Measurements from ENCODE around the gene TARBP1. TPM values are rescaled to one million over a fixed set of nuclear protein-coding genes. Genes with fewer than 3 reads are reported as not detected.

TARBP1 gene
- total and polyA plus RNA-seq, 2 of the 8 experiments (the other 6 are each of a cell fraction or from before 2014, with no cell fraction given) = 21.9 to 32.3 TPM

GRCh38 chr1:234434706-234435105 is 44.3 kb downstream of the TARBP1 start:
- H4K8ac ChIP-seq (ENCODE audit: extremely low read depth, insufficient read depth, low read length) = no peak overlapping the region
- no peak overlapping the region for H2AFZ ChIP-seq (ENCODE audit: low read length)
- H3K4me3 ChIP-seq (ENCODE audit: extremely low read depth in 1 of 4, insufficient read depth in 2 of 4, low read depth in 3 of 4, low read length in 4 of 4) = no peak overlapping the region
- POLR2A ChIA-PET (ENCODE audit: partially characterized antibody) = no interaction called here
- H4K91ac ChIP-seq (replicated peaks; ENCODE audit: insufficient read length, low read length) = no peak overlapping the region
- CTCF ChIA-PET (ENCODE audit: partially characterized antibody) = no interaction called here
- no peak overlapping the region for H3K56ac ChIP-seq (replicated peaks; ENCODE audit: insufficient read length, low read depth, low read length)
- no peak overlapping the region for H3K23ac ChIP-seq (ENCODE audit: insufficient read length)
- peaks cover 3% of the 10 kb centered on the region for H3K79me1 ChIP-seq (ENCODE audit: low read depth, low read length)
- no peak overlapping the region for H3K27ac ChIP-seq (ENCODE audit: low read depth, low read length)
- H3K9ac ChIP-seq (replicated peaks in 1 of 4; ENCODE audit: extremely low read depth in 1 of 4, low read depth in 3 of 4, low read length in 3 of 4) = no peak overlapping the region
- H3K9me3 ChIP-seq (ENCODE audit: insufficient read depth in 2 of 2, low read depth in 1 of 2, low read length in 1 of 2) = no peaks in the 10 kb centered on the region
- no peak overlapping the region for H3K14ac ChIP-seq (ENCODE audit: insufficient read length)
- no peak overlapping the region for H2AK5ac ChIP-seq (ENCODE audit: low read depth, low read length)
- H3K4ac ChIP-seq (replicated peaks; ENCODE audit: insufficient read length, low read depth, low read length) = no peak overlapping the region
- no peak overlapping the region for H2BK20ac ChIP-seq (ENCODE audit: low read length)
- H3K23me2 ChIP-seq (ENCODE audit: low read depth, low read length) = no peaks in the 10 kb centered on the region
- no peak overlapping the region for H2BK12ac ChIP-seq (ENCODE audit: low read depth, low read length)
- no peak overlapping the region for H2BK120ac ChIP-seq (replicated peaks; ENCODE audit: low read depth, low read length)
- no peak for DNase-seq (ENCODE audit: low read depth in 1 of 2, low spot score in 2 of 2)
- no peak for FAIRE-seq
- H3K4me1 ChIP-seq (replicated peaks in 1 of 4; ENCODE audit: control insufficient read depth in 3 of 4, insufficient read depth in 4 of 4, low read length in 3 of 4) = no peaks in the 10 kb centered on the region
- 90% methylated on average over 2 of the region's 2 CpGs; no CpG with 5 or more reads in 1 of the 2 experiments for WGBS, 2 experiments (ENCODE audit: extremely low coverage in 1 of 2, insufficient coverage in 1 of 2, insufficient read length in 1 of 2, insufficient replicate concordance in 2 of 2, low coverage in 1 of 2, low lambda C conversion rate in 2 of 2, missing lambda C conversion rate in 1 of 2)
- no peaks in the 10 kb centered on the region for H3K27me3 ChIP-seq (replicated peaks in 1 of 4; ENCODE audit: control insufficient read depth in 3 of 4, extremely low read depth in 1 of 4, insufficient read depth in 3 of 4, low read length in 3 of 4)
- TF ChIP-seq POLR2A (IDR thresholded peaks at IDR 0.05; ENCODE audit: control extremely low read depth in 1 of 2, low read depth in 2 of 2, low read length in 2 of 2) (no peak), BCL11A (IDR thresholded peaks at IDR 0.05; ENCODE audit: low read depth in 2 of 2, low read length in 2 of 2) (no peak), POU5F1 (IDR thresholded peaks at IDR 0.05; ENCODE audit: low read depth, low read length) (no peak), KDM5A (IDR thresholded peaks at IDR 0.05; ENCODE audit: low read length) (no peak), TEAD4 (IDR thresholded peaks at IDR 0.05; ENCODE audit: low read depth, low read length) (no peak), GABPA (IDR thresholded peaks at IDR 0.05; ENCODE audit: borderline replicate concordance, insufficient read depth, low read length) (no peak)
- H4K5ac ChIP-seq (ENCODE audit: insufficient read length, low read depth, low read length) = no peak overlapping the region
- H3K36me3 ChIP-seq (ENCODE audit: control insufficient read depth in 2 of 4, insufficient read depth in 4 of 4, low read length in 3 of 4) = peaks cover 0 to 5% (median 0%) of the 10 kb centered on the region in 4 experiments; a peak in 6 of 8 replicates
- H3K18ac ChIP-seq (ENCODE audit: extremely low read depth, low read length) = no peak overlapping the region
- no peak overlapping the region for H2BK15ac ChIP-seq (ENCODE audit: low read length)
- H4K20me1 ChIP-seq (replicated peaks in 1 of 2; ENCODE audit: control insufficient read depth in 1 of 2, insufficient read depth in 2 of 2, low read length in 2 of 2) = no peaks in the 10 kb centered on the region
- no peak overlapping the region for H3K4me2 ChIP-seq (ENCODE audit: insufficient read depth in 1 of 2, low read depth in 2 of 2, low read length in 2 of 2)
- no peak overlapping the region for H2BK5ac ChIP-seq (ENCODE audit: low read depth, low read length)
- no peaks in the 10 kb centered on the region; a peak in 1 of 4 replicates for H3K79me2 ChIP-seq (ENCODE audit: control insufficient read depth in 1 of 2, insufficient read depth in 2 of 2, low read length in 2 of 2)
